Measurements from ENCODE around the gene CACNA1C. TPM values are rescaled to one million over a fixed set of nuclear protein-coding genes. Genes with fewer than 3 reads are reported as not detected.

Gene CACNA1C
- total and polyA plus RNA-seq, 2 donors (not counting 1 experiment from before 2014, with no cell fraction given): 0.01 to 0.02 TPM

DNA sequence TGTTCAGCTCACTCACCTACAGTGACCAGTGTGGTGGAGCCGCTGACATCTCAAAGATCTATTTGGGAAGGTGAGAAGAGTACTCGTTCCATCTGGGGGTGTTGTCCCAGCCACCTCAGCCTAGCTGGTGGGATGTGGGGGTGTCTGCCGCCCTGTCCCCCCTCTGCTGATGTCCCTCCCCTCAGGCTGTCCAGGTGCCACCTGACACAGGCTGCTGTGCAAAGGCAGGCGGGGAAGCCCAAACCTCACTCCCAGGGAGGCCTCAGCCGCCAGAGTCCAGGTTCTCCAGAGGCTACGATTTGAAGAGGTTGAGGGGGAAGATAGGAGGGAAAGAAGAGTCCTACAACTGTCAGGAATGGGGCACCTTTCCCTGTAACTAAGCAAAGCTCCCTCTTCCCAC is 690.7 kb downstream of the CACNA1C start:
- WGBS (ENCODE audit: insufficient coverage): 100% methylated on average over 2 of the region's 6 CpGs
- ATAC-seq (ENCODE audit: low read depth): no peak
- H3K4me1 Mint-ChIP-seq: no peaks in the 10 kb centered on the region
- H3K4me3 ChIP-seq (ENCODE audit: control extremely low read depth in 1 of 5, extremely low read depth in 1 of 5, insufficient read depth in 1 of 5, low read depth in 2 of 5, low read length in 4 of 5): no peak overlapping the region
- H3K4me1 ChIP-seq (ENCODE audit: control insufficient read depth in 2 of 2, insufficient read depth in 2 of 2, low read length in 2 of 2): no peaks in the 10 kb centered on the region
- no peaks in the 10 kb centered on the region for H3K9me3 Mint-ChIP-seq (ENCODE audit: insufficient read depth)
- no peaks in the 10 kb centered on the region for H3K36me3 ChIP-seq (replicated peaks in 1 of 2; ENCODE audit: control extremely low read depth in 1 of 2, control insufficient read depth in 1 of 2, extremely low read depth in 1 of 2, insufficient read depth in 2 of 2, low read length in 1 of 2)
- no peak overlapping the region for H3K4me3 Mint-ChIP-seq
- no peak overlapping the region for H3K27ac Mint-ChIP-seq
- no peak overlapping the region for H3K4me2 ChIP-seq (replicated peaks; ENCODE audit: low read depth, low read length, poor library complexity, severe bottlenecking)
- POLR2A ChIA-PET: no interaction called here
- DNase-seq: no peak
- intact Hi-C loops (cut with micrococcal nuclease): no loop called here
- no peak overlapping the region for H3K9ac ChIP-seq (ENCODE audit: low read length)
- H3K27me3 ChIP-seq (replicated peaks in 1 of 4; ENCODE audit: control extremely low read depth in 1 of 4, control insufficient read depth in 3 of 4, insufficient read depth in 4 of 4, low read length in 3 of 4): no peaks in the 10 kb centered on the region
- peaks cover 10% of the 10 kb centered on the region for H3K27me3 Mint-ChIP-seq
- H4K20me1 ChIP-seq (ENCODE audit: control insufficient read depth, insufficient read depth, low read length, poor library complexity, severe bottlenecking): no peaks in the 10 kb centered on the region
- no peaks in the 10 kb centered on the region for H3K9me3 ChIP-seq (ENCODE audit: control extremely low read depth in 1 of 3, control insufficient read depth in 2 of 3, insufficient read depth in 1 of 3, low read length in 2 of 3)
- no peaks in the 10 kb centered on the region for H3K79me2 ChIP-seq (ENCODE audit: control insufficient read depth, insufficient read depth, low read length)
- CTCF ChIA-PET: no interaction called here
- TF ChIP-seq EZH2 (IDR thresholded peaks at IDR 0.05; ENCODE audit: borderline replicate concordance, insufficient read depth, low read depth, low read length, poor library complexity, severe bottlenecking): no peak
- TF ChIP-seq, protein P1, sequence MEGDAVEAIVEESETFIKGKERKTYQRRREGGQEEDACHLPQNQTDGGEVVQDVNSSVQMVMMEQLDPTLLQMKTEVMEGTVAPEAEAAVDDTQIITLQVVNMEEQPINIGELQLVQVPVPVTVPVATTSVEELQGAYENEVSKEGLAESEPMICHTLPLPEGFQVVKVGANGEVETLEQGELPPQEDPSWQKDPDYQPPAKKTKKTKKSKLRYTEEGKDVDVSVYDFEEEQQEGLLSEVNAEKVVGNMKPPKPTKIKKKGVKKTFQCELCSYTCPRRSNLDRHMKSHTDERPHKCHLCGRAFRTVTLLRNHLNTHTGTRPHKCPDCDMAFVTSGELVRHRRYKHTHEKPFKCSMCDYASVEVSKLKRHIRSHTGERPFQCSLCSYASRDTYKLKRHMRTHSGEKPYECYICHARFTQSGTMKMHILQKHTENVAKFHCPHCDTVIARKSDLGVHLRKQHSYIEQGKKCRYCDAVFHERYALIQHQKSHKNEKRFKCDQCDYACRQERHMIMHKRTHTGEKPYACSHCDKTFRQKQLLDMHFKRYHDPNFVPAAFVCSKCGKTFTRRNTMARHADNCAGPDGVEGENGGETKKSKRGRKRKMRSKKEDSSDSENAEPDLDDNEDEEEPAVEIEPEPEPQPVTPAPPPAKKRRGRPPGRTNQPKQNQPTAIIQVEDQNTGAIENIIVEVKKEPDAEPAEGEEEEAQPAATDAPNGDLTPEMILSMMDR (IDR thresholded peaks at IDR 0.05): no peak
- no peak overlapping the region for H3K27ac ChIP-seq (ENCODE audit: low read length in 2 of 2)
- H2AFZ ChIP-seq (ENCODE audit: insufficient read depth, low read depth, low read length, poor library complexity, severe bottlenecking): no peak overlapping the region

DNA sequence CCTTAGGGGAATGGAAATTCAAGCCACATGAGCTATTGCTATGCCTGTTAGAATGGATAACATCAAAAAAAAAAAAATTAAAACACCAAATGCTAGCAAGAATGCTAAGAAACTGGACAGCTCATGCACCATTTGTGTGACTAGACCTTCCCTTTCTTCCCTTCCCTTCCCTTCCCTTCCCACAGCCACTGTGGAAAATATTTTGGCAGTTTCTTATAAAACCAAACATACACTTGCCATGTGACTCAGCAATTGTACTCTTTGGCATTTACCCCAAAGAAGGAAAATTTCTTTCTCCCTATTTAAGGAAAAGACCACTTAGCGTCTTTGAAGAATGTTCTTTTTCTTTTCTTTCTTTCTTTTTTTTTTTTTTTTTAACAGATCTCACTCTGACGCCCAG is 692.9 kb downstream of the CACNA1C start:
- ChIA-PET CTCF (no interaction called here), POLR2A (no interaction called here)
- H4K20me1 ChIP-seq (ENCODE audit: control insufficient read depth, insufficient read depth, low read length, poor library complexity, severe bottlenecking): no peaks in the 10 kb centered on the region
- H3K4me3 Mint-ChIP-seq: no peak overlapping the region
- TF ChIP-seq EZH2 (IDR thresholded peaks at IDR 0.05; ENCODE audit: borderline replicate concordance, insufficient read depth, low read depth, low read length, poor library complexity, severe bottlenecking): no peak
- TF ChIP-seq, protein P1 (IDR thresholded peaks at IDR 0.05): no peak
- H3K4me3 ChIP-seq (ENCODE audit: control extremely low read depth in 1 of 5, extremely low read depth in 1 of 5, insufficient read depth in 1 of 5, low read depth in 2 of 5, low read length in 4 of 5): no peak overlapping the region
- H3K27me3 ChIP-seq (replicated peaks in 1 of 4; ENCODE audit: control extremely low read depth in 1 of 4, control insufficient read depth in 3 of 4, insufficient read depth in 4 of 4, low read length in 3 of 4): peaks cover 0 to 11% (median 0%) of the 10 kb centered on the region in 4 experiments
- H3K27me3 Mint-ChIP-seq: peaks cover 6% of the 10 kb centered on the region
- H3K4me1 Mint-ChIP-seq: no peaks in the 10 kb centered on the region
- no peak overlapping the region for H3K27ac Mint-ChIP-seq
- no peak for ATAC-seq (ENCODE audit: low read depth)
- H3K4me1 ChIP-seq (ENCODE audit: control insufficient read depth in 2 of 2, insufficient read depth in 2 of 2, low read length in 2 of 2): no peaks in the 10 kb centered on the region
- no peaks in the 10 kb centered on the region for H3K79me2 ChIP-seq (ENCODE audit: control insufficient read depth, insufficient read depth, low read length)
- H3K36me3 ChIP-seq (replicated peaks in 1 of 2; ENCODE audit: control extremely low read depth in 1 of 2, control insufficient read depth in 1 of 2, extremely low read depth in 1 of 2, insufficient read depth in 2 of 2, low read length in 1 of 2): no peaks in the 10 kb centered on the region
- intact Hi-C loops (cut with micrococcal nuclease): no loop called here
- peaks cover 0 to 12% (median 0%) of the 10 kb centered on the region in 3 donors for H3K9me3 ChIP-seq (ENCODE audit: control extremely low read depth in 1 of 3, control insufficient read depth in 2 of 3, insufficient read depth in 1 of 3, low read length in 2 of 3)
- no peak overlapping the region for H2AFZ ChIP-seq (ENCODE audit: insufficient read depth, low read depth, low read length, poor library complexity, severe bottlenecking)
- no CpG with 5 or more reads among the region's 2 CpGs for WGBS (ENCODE audit: insufficient coverage)
- no peak overlapping the region for H3K9ac ChIP-seq (ENCODE audit: low read length)
- H3K27ac ChIP-seq (ENCODE audit: low read length in 2 of 2): no peak overlapping the region
- H3K4me2 ChIP-seq (replicated peaks; ENCODE audit: low read depth, low read length, poor library complexity, severe bottlenecking): no peak overlapping the region
- no peaks in the 10 kb centered on the region for H3K9me3 Mint-ChIP-seq (ENCODE audit: insufficient read depth)
- DNase-seq: no peak

Other genes starting within 250 kb of the CACNA1C start
- gene LRTM2, start 232.4 kb upstream of the CACNA1C start, total RNA-seq: not detected in 2 replicates
- not detected in 2 replicates for gene LRTM2, start 232.4 kb upstream of the CACNA1C start, polyA plus RNA-seq
- gene CACNA2D4, start 134.3 kb upstream of the CACNA1C start, total RNA-seq: 6.1 and 7.4 TPM in 2 replicates
- gene CACNA2D4, start 134.3 kb upstream of the CACNA1C start, polyA plus RNA-seq: 3.9 and 6.0 TPM in 2 replicates
- gene DCP1B, start 48.5 kb upstream of the CACNA1C start, total RNA-seq: 18.0 and 18.1 TPM in 2 replicates
- gene DCP1B, start 48.5 kb upstream of the CACNA1C start, polyA plus RNA-seq: 8.3 and 12.3 TPM in 2 replicates

Measured in B cell (primary cell).